Endometrial microvascular endothelial cells (primary cell): ENCODE results near the gene SUSD1. TPM values are rescaled to one million over a fixed set of nuclear protein-coding genes. Genes with fewer than 3 reads are reported as not detected.

Experiments
- in situ Hi-C: cut with HindIII; loops from 2 replicates; pipeline ENCODE4 v1.10.0; 2017; ENCODE audit warnings: low sequenced_read_pairs, low pct_unique_long_range_greater_than_20kb; ENCODE audit errors: inconsistent ontology term
- total RNA-seq: library from RNA; depleted of rRNA; stranded (reverse); fragments of >200 nt; gene quantifications from one replicate; pipeline ENCODE4 v1.2.3, GENCODE V29; 2015; ENCODE audit errors: inconsistent ontology term

Gene SUSD1
- total RNA-seq, 1 donor from 2014 or later, result 25.7 TPM

DNA sequence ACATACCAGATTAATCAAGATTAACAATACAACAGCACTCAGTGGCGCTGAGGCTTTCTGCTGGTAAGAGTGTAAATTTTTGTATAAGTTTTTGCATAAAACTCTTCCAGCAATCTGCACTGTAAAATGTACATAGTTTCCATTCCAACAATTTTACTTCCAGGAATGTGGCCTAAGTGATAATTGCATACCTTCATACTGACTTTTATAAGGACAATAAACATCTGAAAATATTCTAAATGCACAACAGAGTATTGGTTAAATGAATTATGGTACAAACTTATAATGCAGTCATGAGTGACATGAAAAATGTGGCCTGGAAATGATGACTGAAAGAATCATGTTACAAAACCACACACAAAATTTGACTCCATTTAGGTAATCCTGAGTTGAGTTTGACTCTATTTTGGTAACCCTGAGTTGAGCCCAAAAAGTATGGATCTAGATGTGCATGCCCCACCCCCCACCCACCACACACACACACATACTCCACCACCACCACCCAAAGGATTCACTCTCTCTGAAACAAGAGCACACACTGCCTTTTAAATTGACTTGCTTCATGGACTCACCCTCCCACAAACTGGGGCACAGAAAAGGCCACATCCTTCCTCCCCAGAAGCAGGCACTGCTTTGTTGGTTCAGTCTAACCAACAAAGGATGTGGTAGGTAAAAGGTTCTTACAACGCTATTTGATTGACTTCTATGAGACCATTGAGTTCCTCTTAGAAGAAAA, 137.6 kb downstream of the SUSD1 start:
- in situ Hi-C loops, result no loop called here

DNA sequence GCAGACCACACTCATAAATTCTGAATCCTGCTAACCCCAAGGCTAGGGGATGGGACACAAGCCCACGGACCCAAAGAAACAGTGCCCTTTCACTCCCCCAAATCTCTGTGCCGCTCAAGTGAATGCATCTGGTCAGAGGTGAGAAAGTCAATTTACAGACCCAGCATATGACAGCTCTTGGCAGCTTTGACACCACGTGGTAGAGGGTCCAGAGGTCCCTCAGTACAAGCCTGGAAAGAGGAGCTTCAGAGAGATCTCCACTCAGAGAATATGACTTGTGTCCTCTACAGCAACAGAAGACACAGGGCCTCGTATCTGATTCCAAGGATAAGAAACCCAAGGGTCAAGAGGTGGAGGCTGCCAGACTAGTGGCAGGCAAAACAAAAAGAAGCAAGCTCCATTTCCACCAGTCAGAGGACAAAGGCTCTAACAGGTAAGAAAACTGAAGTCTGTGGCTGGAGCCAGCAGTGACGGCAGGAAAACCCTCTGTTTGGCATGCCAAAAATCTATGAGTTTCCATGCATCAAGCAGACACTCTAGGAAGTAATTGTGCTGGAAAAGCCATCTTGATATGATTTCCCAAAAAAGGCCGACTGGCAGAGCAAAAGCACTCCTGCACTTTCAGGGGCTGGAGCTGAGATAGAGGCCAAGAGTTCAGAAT, 139.8 kb downstream of the SUSD1 start:
- in situ Hi-C loops, result no loop called here

DNA sequence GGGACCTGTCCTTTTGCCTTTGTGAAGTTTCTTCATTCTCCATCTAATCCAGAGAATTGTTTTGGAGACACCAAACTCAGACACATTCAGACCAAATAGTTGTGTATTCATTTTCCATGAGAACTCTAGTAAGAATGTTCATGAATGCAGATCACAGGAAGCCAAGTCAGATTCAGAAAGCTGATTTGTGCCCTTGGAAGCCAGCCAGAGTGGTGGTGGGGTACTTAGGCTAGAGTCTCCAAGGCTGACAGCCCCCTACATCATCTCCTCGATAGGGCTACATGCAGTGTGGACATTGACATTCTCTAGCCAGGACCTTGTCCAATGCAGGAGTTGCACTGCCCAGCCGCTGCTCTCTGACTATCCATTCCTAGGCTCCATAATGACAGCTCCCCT, 140.9 kb downstream of the SUSD1 start:
- in situ Hi-C loops, result no loop called here

DNA sequence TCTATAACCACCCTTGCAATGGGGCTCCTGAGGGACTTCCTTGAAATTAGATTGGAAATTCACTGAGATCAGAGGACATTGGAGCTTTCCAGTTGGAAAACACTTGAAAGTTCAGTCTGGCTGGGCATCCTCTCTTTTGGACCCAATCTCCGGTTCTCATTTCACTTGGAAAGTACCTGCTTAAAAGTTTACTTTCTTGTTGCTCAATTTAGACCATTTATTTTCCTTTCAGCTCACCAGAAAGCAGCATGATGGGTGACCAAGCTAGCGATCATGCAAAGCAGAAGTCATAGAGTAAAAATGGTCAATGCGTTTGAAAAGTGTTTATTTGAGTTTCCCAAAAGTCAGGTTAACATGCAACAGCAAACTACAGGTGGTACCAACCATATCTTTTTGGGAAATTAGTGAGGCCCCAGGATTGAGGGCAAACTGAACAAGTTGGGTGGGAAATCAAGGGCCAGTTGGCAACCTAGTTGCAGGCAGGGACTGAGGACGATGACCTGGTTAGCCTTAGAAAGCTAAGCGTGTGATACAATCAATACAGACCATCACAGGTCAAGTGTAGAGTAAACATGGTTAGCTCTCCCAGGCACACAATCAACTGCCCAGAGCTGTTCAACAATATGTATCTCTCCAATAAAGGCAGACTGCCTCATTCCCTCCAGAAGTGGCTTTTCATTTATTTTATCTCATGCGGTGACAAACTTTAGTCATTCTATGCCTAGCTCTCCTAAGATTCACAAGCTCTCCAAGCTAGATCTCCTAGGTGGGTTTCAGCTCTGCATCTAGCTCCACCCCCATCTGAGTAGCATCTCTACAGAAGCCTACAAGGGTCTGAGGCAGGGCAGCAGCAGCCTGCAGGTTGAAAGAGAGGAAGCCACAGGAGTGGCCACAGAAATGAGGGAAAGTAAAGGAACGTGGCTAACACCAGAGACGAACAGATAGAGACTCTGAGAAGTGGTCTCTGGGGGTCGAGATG, 141.6 kb downstream of the SUSD1 start:
- in situ Hi-C loops, result no loop called here

DNA sequence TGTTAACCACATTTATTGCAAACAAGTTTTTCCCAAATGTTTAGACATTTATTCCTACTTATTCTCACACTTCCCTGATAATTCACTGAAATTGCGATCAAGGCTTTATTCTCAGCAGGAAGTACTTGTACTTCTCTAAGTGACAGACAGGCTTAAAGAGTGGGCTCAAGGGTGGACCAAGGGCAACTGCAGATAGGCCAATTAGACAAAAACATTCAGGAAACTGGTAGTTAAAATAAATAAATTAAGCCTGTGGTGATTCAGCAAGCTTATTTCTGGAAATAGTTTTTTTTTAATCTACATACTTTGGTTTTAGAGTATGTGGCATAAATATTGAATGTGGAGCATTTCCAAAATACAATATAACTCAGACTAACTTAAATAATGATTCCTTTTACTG, 142.4 kb downstream of the SUSD1 start:
- in situ Hi-C loops, result no loop called here

DNA sequence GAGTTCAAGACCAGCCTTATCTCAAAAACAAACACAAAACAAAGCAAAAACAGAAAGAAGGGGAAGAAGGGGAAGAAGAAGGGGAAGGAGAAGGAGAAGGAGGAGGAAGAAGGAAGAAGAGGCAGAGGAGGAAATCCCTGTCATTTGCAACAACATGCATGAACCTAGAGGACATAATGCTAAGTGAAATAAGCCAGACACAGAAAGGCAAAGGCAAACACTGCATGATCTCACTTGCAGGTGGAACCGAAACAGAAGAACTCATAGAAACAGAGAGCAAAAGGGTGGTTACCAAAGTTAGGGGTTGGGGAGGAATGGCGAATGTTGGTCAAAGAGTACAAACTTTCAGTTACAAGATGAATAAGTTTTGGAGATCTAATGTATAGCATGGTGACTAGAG, 143.1 kb downstream of the SUSD1 start:
- in situ Hi-C loops, result no loop called here

DNA sequence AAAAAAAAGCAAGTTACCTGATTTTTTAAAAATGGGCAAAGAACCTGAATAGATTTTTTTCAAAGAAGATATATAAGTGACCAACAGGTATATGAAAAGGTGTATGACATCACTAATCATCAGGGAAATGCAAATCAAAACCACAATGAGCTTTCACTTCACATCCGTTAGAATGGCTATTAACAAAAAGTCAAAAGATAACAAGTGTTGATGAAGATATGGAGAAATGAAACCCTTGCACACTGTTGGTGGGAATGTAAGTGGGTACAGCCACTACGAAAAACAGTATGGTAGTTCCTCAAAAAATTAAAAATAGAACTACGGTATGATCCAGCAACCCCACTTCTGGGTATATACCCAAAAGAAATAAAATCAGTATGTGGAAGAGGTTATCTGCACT, 143.7 kb downstream of the SUSD1 start:
- in situ Hi-C loops, result no loop called here

DNA sequence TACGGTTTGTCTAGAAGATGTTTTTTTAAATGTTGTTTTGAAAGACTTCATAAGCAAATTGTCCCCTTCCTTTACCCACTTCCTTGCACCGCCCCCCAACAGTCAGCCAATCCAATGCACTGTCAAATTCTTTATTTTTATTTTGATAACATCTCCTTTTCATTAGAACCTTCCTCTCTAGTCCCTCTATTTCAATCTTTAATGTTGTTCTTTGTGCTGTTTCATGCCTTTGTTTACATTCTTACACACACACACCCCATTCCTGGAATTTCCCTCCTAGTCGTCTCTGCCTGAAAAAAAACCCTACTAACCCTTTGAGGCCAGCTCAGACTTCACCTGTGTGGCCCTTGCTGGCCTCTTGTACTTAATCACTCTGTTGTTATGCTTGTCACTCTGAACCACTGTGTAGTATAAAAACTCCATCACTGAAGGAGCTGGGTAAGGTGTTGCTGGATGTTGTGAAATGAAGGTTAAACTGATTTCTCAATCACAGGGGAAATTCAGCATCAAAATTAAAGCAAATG, 145.1 kb downstream of the SUSD1 start:
- in situ Hi-C loops, result no loop called here

DNA sequence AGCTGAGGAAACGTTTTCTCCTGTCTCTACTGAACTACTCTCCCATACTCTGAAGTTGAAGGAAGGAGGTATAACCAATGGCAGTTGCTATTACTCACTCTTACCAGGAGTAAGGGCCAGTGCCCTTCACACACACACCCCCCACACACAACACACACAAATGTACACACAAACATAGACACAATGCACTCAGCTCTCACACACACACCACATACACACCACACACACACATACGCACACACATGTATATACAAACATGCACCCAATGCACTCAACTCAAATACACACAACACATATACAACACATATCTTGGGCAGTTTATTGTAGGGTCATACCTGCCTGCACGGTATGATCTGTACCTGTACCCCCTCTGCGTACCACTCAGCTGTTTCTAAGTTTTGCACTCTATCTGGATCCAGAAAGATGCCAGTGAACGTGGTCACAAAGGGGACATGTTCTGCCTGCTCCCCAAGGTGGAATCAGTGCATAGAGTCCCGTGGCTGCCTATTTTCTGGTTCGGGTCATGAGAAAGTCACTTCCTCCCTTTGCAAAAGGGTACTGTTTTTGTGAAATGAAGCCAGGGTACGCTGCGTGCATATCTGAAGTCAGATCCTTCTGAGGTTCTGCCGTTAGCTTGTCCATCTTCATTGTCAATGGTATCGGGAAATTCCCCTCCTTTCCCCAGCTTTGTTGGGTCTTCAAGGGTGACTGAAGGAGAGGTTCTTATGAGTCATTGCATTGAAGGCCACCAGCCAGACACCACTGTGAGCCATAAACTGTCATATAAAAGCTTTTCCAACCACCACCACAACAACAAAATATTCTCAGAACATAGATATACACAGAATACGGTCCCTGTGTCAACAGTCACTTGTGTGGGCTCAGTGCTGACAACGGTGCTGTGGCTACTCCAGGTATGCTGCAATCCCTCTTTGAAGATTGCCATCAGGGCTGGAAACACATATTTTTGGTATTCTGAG, 146.6 kb downstream of the SUSD1 start:
- in situ Hi-C loops, result no loop called here

DNA sequence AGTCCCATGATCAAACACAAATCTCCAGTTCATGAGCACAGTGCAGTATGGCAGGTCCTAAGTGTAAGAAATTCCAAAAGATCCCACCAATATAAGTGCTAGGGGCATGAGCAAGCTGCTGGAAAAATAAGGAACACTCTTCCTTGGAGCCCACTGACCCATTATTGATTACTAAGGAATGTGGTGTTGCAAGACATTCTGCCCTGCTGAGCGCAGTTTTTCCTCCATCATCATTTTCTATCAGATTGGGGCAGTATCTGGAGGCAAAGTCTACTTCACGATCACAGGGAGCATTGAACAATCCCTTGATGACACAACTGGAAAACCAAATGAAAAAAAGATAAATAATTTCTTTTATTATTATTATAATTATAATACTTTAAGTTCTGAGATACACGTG, 149.2 kb downstream of the SUSD1 start:
- in situ Hi-C loops, result no loop called here

DNA sequence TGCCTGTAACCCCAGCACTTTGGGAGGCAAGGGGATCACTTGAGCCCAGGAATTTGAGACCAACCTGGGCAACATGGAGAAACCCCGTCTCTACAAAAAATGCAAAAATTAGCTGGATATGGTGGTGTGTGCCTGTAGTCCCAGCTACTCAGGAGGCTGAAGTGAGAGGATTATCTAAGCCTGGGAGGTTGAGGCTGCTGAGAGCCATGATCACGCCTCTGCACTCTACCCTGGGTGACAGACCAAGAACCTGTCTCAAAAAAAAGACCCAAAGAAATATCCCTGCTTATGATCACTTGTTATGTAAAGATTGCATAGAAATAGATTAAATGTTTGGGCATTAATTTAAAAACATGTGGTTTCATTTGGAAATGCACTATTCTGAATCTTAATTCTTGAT, 153.4 kb downstream of the SUSD1 start:
- in situ Hi-C loops, result no loop called here

DNA sequence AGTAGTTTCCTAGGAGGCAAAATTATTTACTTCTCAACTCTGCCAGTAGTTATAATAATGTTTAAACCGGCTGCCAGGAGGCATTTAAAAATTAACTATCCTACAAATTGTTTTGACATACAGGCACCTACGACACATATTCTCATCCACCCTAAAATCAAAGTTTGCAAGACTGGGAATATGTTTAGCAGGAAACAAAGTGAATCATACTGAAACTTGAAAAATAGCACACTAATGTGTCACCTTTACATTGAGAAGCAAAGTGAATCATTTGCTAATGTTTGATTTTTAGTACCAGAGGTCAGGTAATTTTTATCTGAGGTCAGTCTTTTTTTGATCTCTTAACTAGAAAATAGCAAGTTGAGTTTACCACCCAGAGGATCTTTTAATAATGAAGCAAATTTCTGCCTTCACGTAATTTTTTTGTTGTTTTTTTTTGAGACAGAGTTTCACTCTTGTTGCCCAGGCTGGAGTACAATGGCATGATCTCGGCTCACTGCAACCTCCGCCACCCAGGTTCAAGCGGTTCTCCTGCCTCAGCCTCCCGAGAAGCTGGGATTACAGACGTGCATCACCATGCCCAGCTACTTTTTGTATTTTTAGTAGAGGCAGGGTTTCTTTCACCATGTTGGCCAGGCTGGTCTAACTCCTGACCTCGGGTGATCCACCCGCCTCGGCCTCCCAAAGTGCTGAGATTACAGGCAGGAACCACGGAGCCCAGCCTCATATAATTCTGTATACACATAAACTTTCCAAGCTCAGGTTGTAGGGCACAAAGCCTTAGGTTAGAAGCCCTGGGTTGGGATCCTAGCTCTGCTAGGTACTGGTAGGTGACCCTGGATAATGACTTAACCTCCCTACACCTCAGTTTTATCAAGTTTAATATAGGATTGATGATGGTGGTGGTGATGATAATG, 154.2 kb downstream of the SUSD1 start:
- in situ Hi-C loops, result no loop called here

DNA sequence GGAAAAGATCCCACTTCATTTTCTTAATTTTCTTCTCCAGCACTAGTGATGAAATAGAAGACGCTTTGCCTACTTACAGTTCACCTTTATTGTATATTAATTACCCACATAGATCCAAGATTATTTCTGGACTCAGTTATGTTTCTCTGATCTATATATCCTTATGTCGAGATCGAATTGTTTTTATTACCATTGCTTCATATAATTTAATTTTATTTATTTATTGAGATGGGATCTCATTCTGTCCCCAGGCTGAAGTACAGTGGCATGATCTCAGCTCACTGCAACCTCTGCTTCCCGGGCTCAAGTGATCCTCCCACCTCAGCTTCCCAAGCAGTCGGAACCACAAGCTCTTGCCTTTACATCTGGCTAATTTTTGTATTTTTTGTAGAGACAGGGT, 157.2 kb downstream of the SUSD1 start:
- in situ Hi-C loops, result no loop called here

DNA sequence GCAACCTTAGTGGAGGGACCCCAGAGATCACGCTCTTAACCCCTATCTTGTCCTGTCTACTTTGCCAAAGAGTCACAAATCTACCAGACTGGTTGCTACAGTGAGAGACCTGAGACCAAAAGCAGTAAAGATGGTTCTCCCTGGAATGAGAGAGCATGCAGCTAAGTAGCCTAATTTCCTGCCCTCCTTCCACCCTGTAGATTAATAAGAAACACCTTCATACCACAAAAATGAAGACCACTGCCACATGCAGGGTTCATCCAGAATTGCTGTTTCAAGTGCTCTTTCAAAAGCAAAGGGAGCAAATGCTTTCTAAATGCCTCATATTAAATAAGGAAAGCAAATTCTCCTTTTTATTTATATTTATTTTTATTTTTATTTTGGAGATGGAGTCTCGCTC, 159.4 kb downstream of the SUSD1 start:
- in situ Hi-C loops, result no loop called here

DNA sequence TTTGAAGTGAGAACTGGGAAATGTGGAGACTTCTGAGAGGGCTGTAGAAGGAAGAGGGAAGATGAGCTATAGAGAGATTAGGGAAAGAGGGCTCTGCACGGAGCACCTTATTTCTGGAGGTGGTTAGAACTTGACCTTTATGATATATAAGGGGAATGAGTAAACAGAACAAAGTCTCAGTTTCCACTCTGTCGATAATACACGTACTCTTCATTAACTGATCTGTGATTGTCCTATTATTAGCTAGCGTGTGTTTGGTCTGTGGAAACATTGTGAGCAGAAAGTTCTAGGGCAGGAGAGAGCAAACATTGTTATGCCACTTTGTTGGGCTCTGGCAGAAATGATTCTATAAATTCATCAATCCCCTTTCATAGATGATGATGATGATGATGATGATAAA, 159.9 kb downstream of the SUSD1 start:
- in situ Hi-C loops, result no loop called here

DNA sequence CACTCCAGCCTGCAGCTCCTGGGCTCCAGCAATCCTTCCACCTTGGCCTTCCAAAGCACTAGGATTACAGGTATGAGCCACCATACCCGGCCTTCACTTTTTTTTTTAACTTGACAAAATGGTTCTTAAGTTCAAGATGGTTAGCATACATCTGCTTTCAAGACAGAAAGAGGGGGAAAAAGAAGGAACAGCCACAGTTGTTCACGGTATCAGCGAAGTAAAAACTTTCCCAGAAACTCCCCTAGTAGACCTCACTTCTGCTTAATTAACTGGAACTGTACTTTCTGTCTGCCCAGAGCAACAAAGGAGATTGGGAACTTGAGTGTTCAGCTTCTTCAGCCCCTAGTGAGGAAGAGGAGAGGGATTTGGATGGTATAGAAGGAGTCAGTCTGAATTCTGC, 161.8 kb downstream of the SUSD1 start:
- in situ Hi-C loops, result no loop called here
